Right forelimb (tissue), 1 donor: ENCODE measurements around the gene MDM2.

Experiments used
- DNase-seq: peaks from one replicate; pipeline ENCODE4 v3.0.0-alpha.2; 2018

MDM2 gene

DNA sequence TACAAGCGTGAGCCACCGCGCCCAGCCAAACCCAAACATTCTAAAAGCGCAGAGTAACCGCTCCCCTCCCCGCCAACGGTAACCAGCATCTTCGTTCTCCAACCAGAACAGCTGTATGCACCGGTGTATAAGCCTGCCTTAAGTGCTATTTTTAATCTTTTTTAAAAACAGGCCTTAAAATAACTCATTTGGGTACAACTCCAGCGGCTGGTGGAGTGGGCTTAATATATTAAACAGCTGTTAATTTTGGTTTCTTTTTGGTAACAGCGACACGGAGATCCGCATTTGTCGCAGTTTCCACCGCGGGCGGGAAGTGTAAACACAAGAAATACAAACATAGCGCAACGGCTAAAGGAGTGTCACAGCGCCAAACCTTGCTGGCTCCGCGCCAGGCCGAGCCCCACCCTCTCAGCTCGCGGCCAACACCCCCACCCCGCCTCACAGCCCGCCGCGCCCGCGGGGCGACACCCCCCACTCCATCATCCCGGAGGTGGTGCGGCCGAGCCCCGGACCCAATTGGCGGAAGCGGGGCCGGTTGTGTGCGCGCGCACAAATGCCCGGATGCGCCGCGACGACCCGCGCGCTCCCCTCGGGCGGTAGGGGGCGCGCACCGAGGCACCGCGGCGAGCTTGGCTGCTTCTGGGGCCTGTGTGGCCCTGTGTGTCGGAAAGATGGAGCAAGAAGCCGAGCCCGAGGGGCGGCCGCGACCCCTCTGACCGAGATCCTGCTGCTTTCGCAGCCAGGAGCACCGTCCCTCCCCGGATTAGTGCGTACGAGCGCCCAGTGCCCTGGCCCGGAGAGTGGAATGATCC lies at the start of gene MDM2:
Gene MDM2 (plus strand): TSS at position 602 of the 812 bp plus-strand sequence. CDS start 301 bp downstream, outside the sequence.
- peak; percentile 96 for DNase-seq

DNA sequence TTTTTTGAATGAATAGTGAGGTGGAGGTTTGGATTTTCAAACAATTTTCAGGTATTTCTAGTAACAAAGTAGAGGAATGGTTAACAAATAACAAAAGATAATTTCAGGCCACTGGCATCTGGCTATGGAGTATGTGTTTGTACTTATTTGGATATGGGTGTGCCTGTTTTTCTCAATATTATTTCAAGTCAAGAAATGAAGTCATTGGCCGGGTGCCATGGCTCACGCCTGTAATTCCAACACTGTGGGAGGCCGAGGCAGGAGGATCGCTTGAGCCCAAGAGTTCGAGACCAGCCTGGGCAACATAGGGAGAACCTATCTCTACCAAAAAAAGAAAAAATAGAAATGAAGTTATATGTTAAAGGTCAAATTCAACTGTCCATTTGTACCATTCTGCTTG lies 48.1 kb upstream of the MDM2 start:
- DNase-seq = no peak

GRCh38 chr12:68760806-68761441 lies 47.1 kb upstream of the MDM2 start:
- DNase-seq = no peak

DNA sequence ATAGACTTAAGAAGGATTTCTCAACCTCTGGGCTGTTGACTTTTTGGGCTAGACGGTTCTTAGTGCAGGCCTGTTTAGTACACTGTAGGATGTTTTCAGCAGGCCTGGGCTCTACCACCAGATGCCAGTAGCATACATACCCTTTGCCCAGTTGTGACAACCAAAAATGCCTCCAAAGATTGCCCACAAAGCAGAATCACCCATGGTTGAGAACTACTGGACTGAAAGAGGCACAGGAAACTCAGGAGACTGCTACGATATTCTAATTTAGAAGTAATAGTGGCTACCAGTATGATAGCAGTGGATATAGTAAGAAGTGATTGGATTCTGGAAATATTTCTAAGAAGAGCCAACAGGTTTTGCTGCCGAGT lies 46.5 kb upstream of the MDM2 start:
- no peak for DNase-seq

GRCh38 chr12:68761901-68762630 lies 45.9 kb upstream of the MDM2 start:
- no peak for DNase-seq

DNA sequence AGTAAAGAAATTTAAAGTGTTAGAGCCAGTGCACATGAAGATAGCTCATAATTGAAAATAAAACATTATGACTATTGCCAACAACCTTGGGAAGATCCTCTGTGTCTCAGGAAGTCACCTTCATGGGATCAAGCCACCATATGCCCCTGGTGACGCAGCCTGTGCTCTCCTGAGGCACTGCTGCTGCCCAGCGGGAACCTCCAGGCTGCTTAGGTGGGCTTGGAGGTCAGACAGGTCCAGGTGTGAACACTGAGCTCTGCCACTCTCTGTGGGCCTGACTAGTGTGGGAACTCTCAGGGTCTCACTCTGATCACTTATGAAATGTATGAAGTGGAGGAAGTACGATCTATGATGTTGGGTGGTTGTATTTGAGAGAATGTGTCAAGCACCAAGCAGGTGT lies 45.3 kb upstream of the MDM2 start:
- DNase-seq = no peak

GRCh38 chr12:68765696-68766095 lies 42.3 kb upstream of the MDM2 start:
- no peak for DNase-seq

DNA sequence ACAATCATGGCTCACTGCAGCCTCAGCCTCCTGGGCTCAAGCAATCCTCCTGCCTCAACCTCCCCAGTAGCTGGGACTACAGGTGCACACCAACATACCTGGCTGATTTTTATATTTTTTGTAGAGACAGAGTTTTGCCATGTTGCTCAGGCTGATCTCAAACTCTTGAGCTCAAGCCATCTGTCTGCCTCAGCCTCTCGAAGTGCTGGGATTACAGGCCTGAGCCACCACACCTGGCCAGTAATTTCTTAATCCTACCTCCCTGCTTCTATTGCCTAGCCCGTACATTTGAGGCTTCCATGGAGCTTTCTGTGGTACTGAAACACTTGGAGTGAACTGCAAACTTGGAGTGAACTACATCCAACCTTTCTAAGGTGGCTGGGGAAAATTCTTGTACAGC lies 41.3 kb upstream of the MDM2 start:
- DNase-seq = no peak

DNA sequence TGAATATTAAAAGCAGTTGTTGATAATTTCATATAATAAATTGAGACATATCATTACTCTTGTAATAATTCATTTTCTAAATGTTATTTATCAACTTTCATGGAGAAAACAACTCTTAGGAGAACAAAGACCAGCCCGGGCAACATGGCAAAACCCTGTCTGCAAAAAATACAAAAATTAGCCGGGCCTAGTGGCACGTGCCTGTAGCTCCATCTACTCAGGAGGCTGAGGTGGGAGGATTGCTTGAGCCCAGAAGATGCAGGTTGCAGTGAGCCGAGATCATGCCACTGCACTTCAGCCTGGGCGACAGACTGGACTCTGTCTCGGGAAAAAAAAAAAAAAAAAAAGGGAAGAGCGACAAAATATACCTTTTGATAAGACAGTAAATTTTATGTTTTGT lies 40.8 kb upstream of the MDM2 start:
- DNase-seq = no peak

- no peak for DNase-seq
These were observed 39.5 kb upstream of the MDM2 start for GRCh38 chr12:68768431-68768939.

GRCh38 chr12:68769941-68770340 lies 38.0 kb upstream of the MDM2 start:
- no peak for DNase-seq

- no peak for DNase-seq
These were observed 36.6 kb upstream of the MDM2 start for GRCh38 chr12:68771223-68771925.

DNA sequence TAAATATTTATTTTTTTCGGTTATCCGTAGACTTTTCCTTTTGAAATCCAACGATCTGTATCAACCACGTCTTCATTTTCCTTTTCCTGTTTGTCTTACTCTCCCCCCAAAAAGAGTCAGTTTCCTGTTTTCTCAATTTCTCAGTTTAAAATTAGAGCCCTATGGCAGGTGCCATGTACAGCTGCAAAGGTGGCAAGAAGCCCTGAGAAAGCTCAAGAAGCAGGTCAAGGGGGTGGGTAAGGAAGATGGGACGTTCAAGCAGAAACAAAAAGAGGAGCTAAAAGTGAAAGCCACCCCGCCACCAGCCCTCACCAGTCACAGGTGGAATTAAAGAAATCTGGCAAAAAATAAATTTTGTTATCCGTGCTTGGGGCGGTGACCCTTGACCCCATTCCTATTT lies 35.3 kb upstream of the MDM2 start:
- DNase-seq = no peak

DNA sequence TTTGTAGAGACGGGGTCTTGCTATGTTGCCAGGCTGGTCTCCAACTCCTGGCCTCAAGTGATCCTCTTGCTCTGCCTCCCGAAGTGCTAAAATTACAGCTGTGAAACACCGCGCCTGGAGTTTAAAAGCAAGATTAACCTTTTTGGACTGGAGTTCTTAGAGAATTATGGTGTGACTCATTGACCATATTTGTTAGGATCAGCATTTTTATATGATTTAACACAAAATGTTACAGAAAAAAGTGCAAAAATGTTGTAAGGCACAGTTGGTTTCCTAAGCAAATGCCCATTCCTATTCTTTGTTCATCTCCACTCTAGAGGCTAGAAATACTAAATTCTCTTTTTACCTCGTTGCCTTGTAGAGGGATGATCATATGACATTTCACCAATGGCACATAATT lies 34.4 kb upstream of the MDM2 start:
- DNase-seq = no peak

- DNase-seq = no peak
These were observed 32.8 kb upstream of the MDM2 start for GRCh38 chr12:68775121-68775630.

- DNase-seq = no peak
These were observed 30.9 kb upstream of the MDM2 start for GRCh38 chr12:68776976-68777610.

GRCh38 chr12:68779280-68779679 lies 28.7 kb upstream of the MDM2 start:
- DNase-seq = no peak

DNA sequence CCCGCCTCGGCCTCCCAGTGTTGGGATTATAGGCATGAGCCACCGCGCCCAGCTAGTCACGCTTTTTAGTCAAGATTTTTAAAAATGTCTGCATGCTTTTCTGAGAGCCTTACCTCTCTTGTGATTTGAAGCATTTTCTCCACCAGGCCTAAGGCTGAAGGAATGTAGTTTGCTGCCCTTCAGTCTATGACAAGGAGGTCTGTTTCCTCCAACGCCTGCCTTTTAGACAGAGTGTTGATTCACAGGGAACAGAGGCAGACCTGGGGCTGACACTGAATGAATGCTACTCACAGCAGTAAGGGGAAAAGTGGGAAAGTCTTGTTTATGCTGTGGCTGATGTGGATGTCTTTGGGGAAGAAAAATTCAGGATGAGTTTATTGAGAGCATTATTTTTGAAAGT lies 27.2 kb upstream of the MDM2 start:
- no peak for DNase-seq

DNA sequence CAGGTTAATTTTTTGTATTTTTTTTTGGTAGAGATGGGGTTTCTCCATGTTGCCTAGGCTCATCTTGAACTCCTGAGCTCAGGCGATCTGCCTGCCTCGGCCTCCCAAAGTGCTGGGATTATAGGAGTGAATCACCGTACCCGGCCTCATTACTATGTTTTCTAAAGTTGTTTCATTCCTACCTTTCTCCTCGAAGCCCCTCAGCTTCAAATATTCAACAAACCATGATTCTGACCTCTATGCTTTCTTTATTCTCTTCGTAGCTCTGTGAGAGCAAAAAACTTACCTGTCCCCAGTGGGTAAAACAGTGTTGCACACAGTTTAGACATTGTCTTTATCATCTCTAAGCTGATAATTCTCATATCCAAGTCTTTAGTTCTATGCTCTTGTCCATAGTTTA lies 26.2 kb upstream of the MDM2 start:
- no peak for DNase-seq

DNA sequence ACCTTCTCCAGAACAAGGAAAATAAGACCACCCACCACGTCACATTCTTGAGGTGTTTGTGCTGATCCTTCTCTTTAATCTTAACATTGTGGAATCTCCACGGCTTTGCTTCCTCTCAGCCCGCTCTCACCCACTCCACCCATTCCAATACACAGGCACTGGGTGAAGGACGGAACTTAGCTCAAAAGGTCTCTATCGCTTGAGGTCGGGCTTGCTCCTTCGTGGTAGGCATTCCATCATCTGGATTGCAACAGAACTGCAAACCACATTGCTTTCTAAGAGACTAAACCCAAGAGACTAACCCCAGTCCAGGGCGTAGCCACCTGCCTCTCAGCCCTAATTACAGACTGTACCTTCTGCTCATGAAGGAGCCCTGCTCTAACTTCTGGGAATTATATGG lies 24.0 kb upstream of the MDM2 start:
- DNase-seq = no peak

DNA sequence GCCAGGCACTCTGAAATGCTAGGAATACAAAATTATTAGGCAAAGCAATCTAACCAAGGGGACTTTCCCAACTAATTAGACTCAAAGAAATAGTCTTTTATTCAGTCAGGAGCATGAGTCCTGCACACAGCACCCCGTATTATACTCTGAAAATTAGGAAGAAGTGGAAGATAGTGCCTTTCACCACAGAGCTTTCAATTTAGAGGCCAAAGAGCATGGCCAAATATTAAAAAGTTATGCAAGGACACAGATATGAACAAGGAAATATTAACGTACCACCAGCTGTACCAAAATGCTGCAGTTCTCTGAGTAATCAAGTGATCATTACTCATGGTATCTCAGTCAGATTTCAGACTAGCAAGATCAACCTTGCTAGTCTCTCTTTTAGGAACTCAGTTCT lies 22.6 kb upstream of the MDM2 start:
- no peak for DNase-seq

DNA sequence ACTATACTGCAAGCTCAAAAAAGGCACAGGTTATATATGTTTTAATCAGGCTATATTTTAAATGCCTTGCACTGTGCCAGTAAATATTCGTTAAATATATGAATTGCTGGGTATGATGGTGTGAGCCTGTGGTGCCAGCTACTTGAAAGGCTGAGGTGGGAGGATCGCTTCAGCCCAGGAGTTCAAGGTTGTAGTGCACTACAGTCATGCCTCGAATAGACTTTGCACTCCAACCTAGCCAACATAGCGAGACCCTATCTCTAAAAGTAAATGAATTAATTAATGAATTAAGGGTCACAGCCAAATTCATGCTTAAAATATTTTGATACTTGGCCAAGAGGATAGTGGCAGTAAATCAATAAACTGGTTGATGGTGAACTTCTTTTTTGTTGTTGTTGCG lies 22.2 kb upstream of the MDM2 start:
- DNase-seq = no peak
